Osteoblast (primary cell): ENCODE data around the gene NPB. TPM values are rescaled to one million over a fixed set of nuclear protein-coding genes. Genes with fewer than 3 reads are reported as not detected.
A peak's percentile ranks its signal among the peaks of the same experiment; 100 is the strongest.

Experiments used
- DNase-seq: peaks from one replicate; pipeline ENCODE4 v3.0.0; 2011; ENCODE audit warnings: low spot score, mixed read lengths; ENCODE audit not compliant: insufficient read length; ENCODE audit errors: missing footprints
- H2AFZ ChIP-seq: 2 replicates; pipeline ENCODE4 v1.6.0; 2011; ENCODE audit warnings: mild to moderate bottlenecking, low read length
- H3K27ac ChIP-seq: 2 replicates; pipeline ENCODE4 v1.5.1; 2011; ENCODE audit warnings: mild to moderate bottlenecking, low read depth, low read length, moderate library complexity
- H3K27me3 ChIP-seq: 2 replicates; pipeline ENCODE4 v1.6.0; 2012; ENCODE audit warnings: mild to moderate bottlenecking, control low read depth, inconsistent platforms, low read length, moderate library complexity; ENCODE audit not compliant: insufficient read depth
- H3K36me3 ChIP-seq: 2 replicates; pipeline ENCODE4 v1.5.1; 2011; ENCODE audit warnings: mild to moderate bottlenecking, low read length, control low read depth, moderate library complexity; ENCODE audit not compliant: insufficient read depth
- H3K4me1 ChIP-seq: 2 replicates; pipeline ENCODE4 v1.5.1; 2011; ENCODE audit warnings: mild to moderate bottlenecking, low read length, control low read depth, moderate library complexity; ENCODE audit not compliant: insufficient read depth
- H3K4me2 ChIP-seq: 2 replicates; pipeline ENCODE4 v1.6.0; 2011; ENCODE audit warnings: mild to moderate bottlenecking, low read length; ENCODE audit not compliant: insufficient read depth
- H3K4me3 ChIP-seq: fragments of 200-600 bp; sonication (generic); 3 replicates; pipeline ENCODE4 v1.5.1; 2012; ENCODE audit warnings: mild to moderate bottlenecking, low read length, inconsistent platforms; ENCODE audit not compliant: insufficient read depth
- H3K79me2 ChIP-seq: 2 replicates; pipeline ENCODE4 v1.6.0; 2012; ENCODE audit warnings: mild to moderate bottlenecking, low read length, control low read depth, inconsistent platforms; ENCODE audit not compliant: insufficient read depth
- H3K9me3 ChIP-seq: 2 replicates; pipeline ENCODE4 v1.5.1; 2011; ENCODE audit warnings: low read depth, low read length, control low read depth
- H4K20me1 ChIP-seq: 2 replicates; pipeline ENCODE4 v1.6.0; 2012; ENCODE audit warnings: mild to moderate bottlenecking, low read length, control low read depth; ENCODE audit not compliant: insufficient read depth
- total RNA-seq: library from RNA; depleted of rRNA; stranded (reverse); fragments of >200 nt; gene quantifications from 2 replicates; pipeline ENCODE4 v1.2.3, GENCODE V29; 2012
- TF ChIP-seq, protein P1 (sequence below): IDR thresholded peaks from 2 replicates; pipeline ENCODE4 v1.5.1; 2011; ENCODE audit warnings: mild to moderate bottlenecking, low read depth, low read length, moderate library complexity; ENCODE audit errors: extremely low read depth

Gene NPB
- total RNA-seq, 1 donor = under 0.01 TPM

DNA sequence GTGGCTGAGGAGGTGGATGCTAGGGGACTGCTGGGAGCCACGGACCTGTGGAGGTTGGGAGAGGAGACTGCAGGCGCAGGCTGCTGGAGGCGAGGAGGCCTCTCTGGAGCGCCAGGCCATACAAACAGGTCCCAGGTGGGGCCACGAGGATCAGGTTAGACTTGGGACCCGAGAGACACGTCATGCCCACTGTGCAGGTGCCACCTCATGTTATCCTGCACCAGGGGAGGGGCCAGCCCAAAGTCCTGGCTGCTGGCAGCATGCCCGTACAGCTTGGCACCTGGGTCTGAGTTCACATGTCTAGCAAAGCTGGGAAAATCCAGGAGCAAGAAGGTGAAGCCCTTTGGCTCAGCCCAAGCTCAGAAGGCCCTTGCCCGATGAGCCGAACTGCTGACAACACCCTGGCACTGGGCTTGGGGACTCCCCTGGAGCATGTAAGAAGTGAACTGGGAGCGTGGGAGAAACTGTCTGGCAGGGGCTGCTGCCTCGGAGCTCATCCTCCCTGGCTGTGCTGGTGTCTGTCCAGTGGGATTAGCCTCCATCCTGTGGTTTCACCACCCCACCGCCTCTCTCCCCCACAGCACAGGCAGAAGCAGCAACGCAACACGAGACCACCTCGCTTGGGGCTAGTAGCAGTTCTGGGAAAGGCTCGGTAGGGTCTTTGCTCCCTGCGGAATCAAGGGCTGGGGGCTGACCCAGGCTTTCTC is 36.2 kb upstream of the NPB start:
- TF ChIP-seq, protein P1, sequence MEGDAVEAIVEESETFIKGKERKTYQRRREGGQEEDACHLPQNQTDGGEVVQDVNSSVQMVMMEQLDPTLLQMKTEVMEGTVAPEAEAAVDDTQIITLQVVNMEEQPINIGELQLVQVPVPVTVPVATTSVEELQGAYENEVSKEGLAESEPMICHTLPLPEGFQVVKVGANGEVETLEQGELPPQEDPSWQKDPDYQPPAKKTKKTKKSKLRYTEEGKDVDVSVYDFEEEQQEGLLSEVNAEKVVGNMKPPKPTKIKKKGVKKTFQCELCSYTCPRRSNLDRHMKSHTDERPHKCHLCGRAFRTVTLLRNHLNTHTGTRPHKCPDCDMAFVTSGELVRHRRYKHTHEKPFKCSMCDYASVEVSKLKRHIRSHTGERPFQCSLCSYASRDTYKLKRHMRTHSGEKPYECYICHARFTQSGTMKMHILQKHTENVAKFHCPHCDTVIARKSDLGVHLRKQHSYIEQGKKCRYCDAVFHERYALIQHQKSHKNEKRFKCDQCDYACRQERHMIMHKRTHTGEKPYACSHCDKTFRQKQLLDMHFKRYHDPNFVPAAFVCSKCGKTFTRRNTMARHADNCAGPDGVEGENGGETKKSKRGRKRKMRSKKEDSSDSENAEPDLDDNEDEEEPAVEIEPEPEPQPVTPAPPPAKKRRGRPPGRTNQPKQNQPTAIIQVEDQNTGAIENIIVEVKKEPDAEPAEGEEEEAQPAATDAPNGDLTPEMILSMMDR = no peak
- no peak overlapping the region for H3K4me3 ChIP-seq
- H3K9me3 ChIP-seq = no peaks in the 10 kb centered on the region
- H3K36me3 ChIP-seq = peaks cover 60% of the 10 kb centered on the region
- no peak overlapping the region for H3K4me2 ChIP-seq
- H2AFZ ChIP-seq = no peak overlapping the region
- DNase-seq = peak; percentile 85
- peaks cover 48% of the 10 kb centered on the region for H4K20me1 ChIP-seq
- H3K27me3 ChIP-seq = no peaks in the 10 kb centered on the region
- H3K79me2 ChIP-seq = peaks cover 67% of the 10 kb centered on the region
- H3K27ac ChIP-seq = peak overlapping the region; percentile 42
- peaks cover 33% of the 10 kb centered on the region for H3K4me1 ChIP-seq

- H3K79me2 ChIP-seq = peaks cover 67% of the 10 kb centered on the region
- peaks cover 31% of the 10 kb centered on the region for H3K4me1 ChIP-seq
- H3K27ac ChIP-seq = peak overlapping the region; percentile 42
- H2AFZ ChIP-seq = no peak overlapping the region
- TF ChIP-seq, protein P1 = no peak
- peaks cover 60% of the 10 kb centered on the region for H3K36me3 ChIP-seq
- peaks cover 48% of the 10 kb centered on the region for H4K20me1 ChIP-seq
- no peak overlapping the region for H3K4me2 ChIP-seq
- no peak overlapping the region for H3K4me3 ChIP-seq
- H3K27me3 ChIP-seq = no peaks in the 10 kb centered on the region
- no peaks in the 10 kb centered on the region for H3K9me3 ChIP-seq
- peak; percentile 87 for DNase-seq
Measured at GRCh38 chr17:81866440-81867169, 35.4 kb upstream of the NPB start.

DNA sequence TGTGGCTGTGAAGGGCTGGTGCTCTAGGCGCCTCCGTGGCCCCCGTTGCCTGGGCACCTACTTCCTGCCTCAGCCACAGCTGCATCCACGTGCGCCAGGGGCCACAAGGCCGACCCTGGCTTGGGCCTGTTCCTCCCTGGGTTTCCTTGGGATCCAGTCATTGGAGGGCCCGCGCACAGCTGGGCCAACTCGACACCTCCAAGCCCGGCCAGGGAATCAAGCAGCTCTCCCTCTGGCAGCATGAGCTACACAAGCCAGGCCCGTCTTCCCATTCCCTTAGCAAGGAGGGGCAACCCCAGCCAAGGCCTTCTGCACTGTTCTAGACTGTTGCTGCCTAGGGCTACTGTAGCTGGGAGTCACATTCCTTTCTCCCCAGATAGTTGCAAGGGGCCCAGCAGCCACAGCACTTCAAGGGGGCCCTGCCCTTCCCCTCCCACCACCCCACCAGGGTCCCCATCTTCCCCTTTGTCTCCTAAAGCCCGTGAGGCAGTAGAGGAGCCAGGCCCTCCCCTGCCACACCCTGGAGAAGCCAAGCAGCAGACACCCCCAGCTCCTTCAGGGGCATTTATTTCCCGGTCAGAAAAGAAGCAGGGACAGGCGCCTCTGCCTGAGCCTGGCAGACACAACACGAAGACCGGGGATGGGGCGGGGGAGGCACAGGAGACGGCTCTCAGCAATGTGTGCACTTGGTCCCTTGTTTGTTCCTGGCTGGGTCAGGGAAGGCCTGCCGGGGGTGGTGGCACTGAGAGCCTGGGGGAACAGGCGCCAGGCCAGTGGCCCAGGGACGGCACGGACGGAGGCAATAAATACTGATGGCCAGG is 34.7 kb upstream of the NPB start:
- Histone ChIP-seq H3K4me2 (no peak overlapping the region), H3K4me1 (peaks cover 32% of the 10 kb centered on the region), H3K4me3 (no peak overlapping the region), H2AFZ (no peak overlapping the region), H3K36me3 (peaks cover 60% of the 10 kb centered on the region), H3K27me3 (no peaks in the 10 kb centered on the region), H3K79me2 (peaks cover 64% of the 10 kb centered on the region), H3K9me3 (no peaks in the 10 kb centered on the region), H4K20me1 (peaks cover 48% of the 10 kb centered on the region), H3K27ac (peak overlapping the region; percentile 41)
- DNase-seq = peak; percentile 78
- TF ChIP-seq, protein P1 = no peak
